Gastrocnemius medialis (tissue), 4 donors: ENCODE measurements around the gene MSANTD7.

ENCODE experiments used
- POLR2A ChIP-seq, 2 donors: fragments of 450-650 bp; IDR thresholded peaks; one replicate each; pipeline ENCODE4 v1.6.1; 2017; ENCODE audit warnings: antibody characterized with exemption in 2 of 2, mild to moderate bottlenecking in 2 of 2, moderate library complexity in 2 of 2
- TF ChIP-seq, protein P1 (sequence below), 5 experiments: fragments of 450-650 bp in 3 of 5; fragments of 200-600 bp in 2 of 5; sonication (generic) in 2 of 5; IDR thresholded peaks in 4 of 5; conservative IDR thresholded peaks in 1 of 5; 1 replicate in 4 of 5; 2 replicates in 1 of 5; pipeline ENCODE4 v1.5.1; 2016 to 2019; ENCODE audit warnings: antibody characterized with exemption in 5 of 5, mild to moderate bottlenecking in 3 of 5, moderate library complexity in 3 of 5

DNA sequence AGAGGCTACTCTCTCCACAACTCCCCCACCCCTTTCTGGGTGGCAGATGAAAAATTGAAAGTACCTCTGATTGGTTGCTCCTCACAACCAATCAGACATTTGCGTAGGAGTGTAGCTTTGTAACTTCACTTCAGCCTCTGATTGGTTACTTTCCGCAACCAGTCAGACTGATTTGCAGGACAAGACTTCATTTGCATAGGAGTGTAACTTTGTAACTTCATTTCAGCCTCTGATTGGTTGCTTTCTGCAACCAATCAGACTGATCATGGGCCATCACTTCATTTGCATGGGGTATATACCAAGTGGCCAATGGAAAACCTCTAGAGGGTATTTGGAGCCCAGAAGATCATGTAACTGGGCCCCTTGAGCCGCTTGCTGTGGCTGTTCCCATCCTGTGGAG lies 25.8 kb upstream of the MSANTD7 start:
- TF ChIP-seq, protein P1, sequence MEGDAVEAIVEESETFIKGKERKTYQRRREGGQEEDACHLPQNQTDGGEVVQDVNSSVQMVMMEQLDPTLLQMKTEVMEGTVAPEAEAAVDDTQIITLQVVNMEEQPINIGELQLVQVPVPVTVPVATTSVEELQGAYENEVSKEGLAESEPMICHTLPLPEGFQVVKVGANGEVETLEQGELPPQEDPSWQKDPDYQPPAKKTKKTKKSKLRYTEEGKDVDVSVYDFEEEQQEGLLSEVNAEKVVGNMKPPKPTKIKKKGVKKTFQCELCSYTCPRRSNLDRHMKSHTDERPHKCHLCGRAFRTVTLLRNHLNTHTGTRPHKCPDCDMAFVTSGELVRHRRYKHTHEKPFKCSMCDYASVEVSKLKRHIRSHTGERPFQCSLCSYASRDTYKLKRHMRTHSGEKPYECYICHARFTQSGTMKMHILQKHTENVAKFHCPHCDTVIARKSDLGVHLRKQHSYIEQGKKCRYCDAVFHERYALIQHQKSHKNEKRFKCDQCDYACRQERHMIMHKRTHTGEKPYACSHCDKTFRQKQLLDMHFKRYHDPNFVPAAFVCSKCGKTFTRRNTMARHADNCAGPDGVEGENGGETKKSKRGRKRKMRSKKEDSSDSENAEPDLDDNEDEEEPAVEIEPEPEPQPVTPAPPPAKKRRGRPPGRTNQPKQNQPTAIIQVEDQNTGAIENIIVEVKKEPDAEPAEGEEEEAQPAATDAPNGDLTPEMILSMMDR (IDR thresholded peaks at IDR 0.05 in 4 of 5, conservative IDR thresholded peaks at IDR 0.05 in 1 of 5) = no peak
- TF ChIP-seq POLR2A (IDR thresholded peaks at IDR 0.05) = no peak
